GM10266 (cell line): Measurements from ENCODE around the gene BIRC2.

Experiments used
- DNase-seq: peaks from one replicate; pipeline ENCODE4 v3.0.0; 2012; ENCODE audit errors: extremely low spot score
- CTCF ChIP-seq: IDR thresholded peaks from 2 replicates; pipeline ENCODE4 v1.5.1; 2012; ENCODE audit warnings: mild to moderate bottlenecking, low read depth; ENCODE audit not compliant: control insufficient read depth, insufficient read depth; ENCODE audit errors: missing control alignments

Gene BIRC2

GRCh38 chr11:102415304-102415916 lies 68.4 kb downstream of the BIRC2 start:
- no peak for DNase-seq
- TF ChIP-seq CTCF = no peak

- DNase-seq = no peak
- no peak for TF ChIP-seq CTCF
Observed at GRCh38 chr11:102416976-102417375, 70.0 kb downstream of the BIRC2 start.

GRCh38 chr11:102419181-102419580 lies 72.2 kb downstream of the BIRC2 start:
- no peak for TF ChIP-seq CTCF
- no peak for DNase-seq

GRCh38 chr11:102420547-102420946 lies 73.5 kb downstream of the BIRC2 start:
- no peak for TF ChIP-seq CTCF
- DNase-seq = no peak

- TF ChIP-seq CTCF = no peak
- DNase-seq = no peak
Observed at GRCh38 chr11:102421261-102421660, 74.2 kb downstream of the BIRC2 start.

- no peak for TF ChIP-seq CTCF
- no peak for DNase-seq
Observed at GRCh38 chr11:102422817-102423712, 76.1 kb downstream of the BIRC2 start.

- DNase-seq = no peak
- no peak for TF ChIP-seq CTCF
Observed at GRCh38 chr11:102423936-102424335, 76.9 kb downstream of the BIRC2 start.
